CD14-positive monocyte (primary cell): Measurements from ENCODE around the gene ACAD8. TPM values are rescaled to one million over a fixed set of nuclear protein-coding genes. Genes with fewer than 3 reads are reported as not detected.

Experiments used
- DNase-seq, 3 donors: peaks; one replicate each; pipeline ENCODE4 v3.0.0-alpha.2; 2011 to 2022
- H2AFZ ChIP-seq: 2 replicates; pipeline ENCODE4 v1.6.0; 2012; ENCODE audit warnings: mild to moderate bottlenecking, low read depth, low read length, inconsistent platforms; ENCODE audit not compliant: insufficient read depth, poor library complexity, severe bottlenecking
- H3K27ac ChIP-seq, 2 donors: 1 replicate in 1 of 2; 2 replicates in 1 of 2; pipeline ENCODE4 v1.5.1; 2012 to 2013; ENCODE audit warnings: low read length in 2 of 2, control low read depth in 1 of 2, inconsistent platforms in 1 of 2, low read depth in 1 of 2, mild to moderate bottlenecking in 1 of 2
- H3K27me3 ChIP-seq, 2 donors: one replicate each; pipeline versions ENCODE4 v1.6.0 to v1.6.1; 2011 to 2013; ENCODE audit warnings: low read length in 2 of 2; ENCODE audit not compliant: control insufficient read depth in 2 of 2, insufficient read depth in 2 of 2
- H3K36me3 ChIP-seq, 2 donors: replicated peaks in 1 of 2; 1 replicate in 1 of 2; 2 replicates in 1 of 2; pipeline versions ENCODE4 v1.5.1 to v1.6.1; 2012 to 2013; ENCODE audit warnings: low read length in 2 of 2, control low read depth in 1 of 2, inconsistent platforms in 1 of 2, mild to moderate bottlenecking in 1 of 2; ENCODE audit not compliant: insufficient read depth in 2 of 2, control insufficient read depth in 1 of 2
- H3K4me1 ChIP-seq, 2 donors: 1 replicate in 1 of 2; 2 replicates in 1 of 2; pipeline versions ENCODE4 v1.5.1 to v1.6.1; 2012 to 2013; ENCODE audit warnings: low read length in 2 of 2, control low read depth in 1 of 2, inconsistent platforms in 1 of 2, mild to moderate bottlenecking in 1 of 2, moderate library complexity in 1 of 2; ENCODE audit not compliant: insufficient read depth in 2 of 2, control insufficient read depth in 1 of 2
- H3K4me2 ChIP-seq: replicated peaks from 2 replicates; pipeline ENCODE3; 2012; ENCODE audit warnings: low read length, moderate library complexity, mild to moderate bottlenecking; ENCODE audit not compliant: poor library complexity, severe bottlenecking; ENCODE audit errors: extremely low read depth
- H3K4me3 ChIP-seq, 3 experiments: fragments of 200-600 bp in 1 of 3; sonication (generic) in 1 of 3; replicated peaks in 1 of 3; 1 replicate in 2 of 3; 2 replicates in 1 of 3; pipeline ENCODE4 v1.5.1; 2011 to 2013; ENCODE audit warnings: low read length in 3 of 3, mild to moderate bottlenecking in 3 of 3, control low read depth in 2 of 3, low read depth in 2 of 3, inconsistent platforms in 1 of 3, moderate library complexity in 1 of 3
- H3K79me2 ChIP-seq: 2 replicates; pipeline ENCODE4 v1.6.0; 2012; ENCODE audit warnings: mild to moderate bottlenecking, control low read depth, inconsistent platforms, low read length, moderate library complexity; ENCODE audit not compliant: insufficient read depth
- H3K9ac ChIP-seq: 2 replicates; pipeline ENCODE4 v1.6.0; 2017; ENCODE audit warnings: low read length, mild to moderate bottlenecking; ENCODE audit not compliant: insufficient read depth, poor library complexity, severe bottlenecking
- H3K9me3 ChIP-seq, 2 donors: replicated peaks in 1 of 2; 1 replicate in 1 of 2; 2 replicates in 1 of 2; pipeline versions ENCODE4 v1.5.1 to v1.6.1; 2012 to 2013; ENCODE audit warnings: low read length in 2 of 2, control low read depth in 1 of 2; ENCODE audit not compliant: control insufficient read depth in 1 of 2, insufficient read depth in 1 of 2
- H4K20me1 ChIP-seq: 2 replicates; pipeline ENCODE4 v1.6.0; 2012; ENCODE audit warnings: mild to moderate bottlenecking, low read length, control low read depth, moderate library complexity; ENCODE audit not compliant: insufficient read depth
- H3K27ac Mint-ChIP-seq, 7 donors: one replicate each; pipeline ENCODE4 v1.8.0; 2020; ENCODE audit warnings: mild to moderate bottlenecking in 7 of 7, mixed read lengths in 7 of 7, moderate library complexity in 6 of 7, inconsistent platforms in 2 of 7
- H3K27me3 Mint-ChIP-seq, 3 donors: one replicate each; pipeline ENCODE4 v1.8.0; 2021 to 2022; ENCODE audit warnings: low read depth in 3 of 3, mild to moderate bottlenecking in 3 of 3, mixed read lengths in 3 of 3, moderate library complexity in 3 of 3, inconsistent platforms in 1 of 3
- H3K36me3 Mint-ChIP-seq, 2 donors: one replicate each; pipeline ENCODE4 v1.8.0; 2020; ENCODE audit warnings: mixed read lengths in 2 of 2, inconsistent platforms in 1 of 2, mild to moderate bottlenecking in 1 of 2
- H3K4me1 Mint-ChIP-seq: one replicate; pipeline ENCODE4 v1.8.0; 2020; ENCODE audit warnings: mild to moderate bottlenecking, mixed read lengths
- H3K4me3 Mint-ChIP-seq, 2 donors: one replicate each; pipeline ENCODE4 v1.8.0; 2020; ENCODE audit warnings: mild to moderate bottlenecking in 2 of 2, mixed read lengths in 2 of 2, moderate library complexity in 1 of 2
- H3K9me3 Mint-ChIP-seq, 7 donors: one replicate each; pipeline ENCODE4 v1.8.0; 2020 to 2022; ENCODE audit warnings: mixed read lengths in 7 of 7, mild to moderate bottlenecking in 6 of 7, moderate library complexity in 6 of 7, inconsistent platforms in 2 of 7
- WGBS: methylation state at CpG from one replicate; pipeline ENCODE4 v1.1.5; 2013; ENCODE audit warnings: missing lambda C conversion rate; ENCODE audit not compliant: insufficient coverage; 5-methylcytosine and 5-hydroxymethylcytosine counted together
- intact Hi-C, 2 donors: fragments of 100-400 bp; cut with micrococcal nuclease; formaldehyde crosslinking; loops; one replicate each; pipeline versions ENCODE4 v1.15.0 to v1.15.1; 2023
- polyA plus RNA-seq, 3 donors: library from polyadenylated mRNA; depleted of rRNA in 1 of 3; unstranded in 2 of 3; stranded (reverse) in 1 of 3; fragments of 300-500 nt in 2 of 3; fragments of >200 nt in 1 of 3; fragmentation: Illumina TruSeq in 2 of 3; gene quantifications; 1 replicate in 2 of 3; 2 replicates in 1 of 3; pipeline ENCODE4 v1.2.3, GENCODE V29; 2012 to 2021
- TF ChIP-seq, protein P1 (sequence below): fragments of 200-600 bp; IDR thresholded peaks from one replicate; pipeline ENCODE4 v1.8.0; 2022; ENCODE audit warnings: antibody characterized with exemption, mild to moderate bottlenecking

ACAD8 gene
- polyA plus RNA-seq, 3 donors = 16.7 to 37.2 (median 19.3) TPM

DNA sequence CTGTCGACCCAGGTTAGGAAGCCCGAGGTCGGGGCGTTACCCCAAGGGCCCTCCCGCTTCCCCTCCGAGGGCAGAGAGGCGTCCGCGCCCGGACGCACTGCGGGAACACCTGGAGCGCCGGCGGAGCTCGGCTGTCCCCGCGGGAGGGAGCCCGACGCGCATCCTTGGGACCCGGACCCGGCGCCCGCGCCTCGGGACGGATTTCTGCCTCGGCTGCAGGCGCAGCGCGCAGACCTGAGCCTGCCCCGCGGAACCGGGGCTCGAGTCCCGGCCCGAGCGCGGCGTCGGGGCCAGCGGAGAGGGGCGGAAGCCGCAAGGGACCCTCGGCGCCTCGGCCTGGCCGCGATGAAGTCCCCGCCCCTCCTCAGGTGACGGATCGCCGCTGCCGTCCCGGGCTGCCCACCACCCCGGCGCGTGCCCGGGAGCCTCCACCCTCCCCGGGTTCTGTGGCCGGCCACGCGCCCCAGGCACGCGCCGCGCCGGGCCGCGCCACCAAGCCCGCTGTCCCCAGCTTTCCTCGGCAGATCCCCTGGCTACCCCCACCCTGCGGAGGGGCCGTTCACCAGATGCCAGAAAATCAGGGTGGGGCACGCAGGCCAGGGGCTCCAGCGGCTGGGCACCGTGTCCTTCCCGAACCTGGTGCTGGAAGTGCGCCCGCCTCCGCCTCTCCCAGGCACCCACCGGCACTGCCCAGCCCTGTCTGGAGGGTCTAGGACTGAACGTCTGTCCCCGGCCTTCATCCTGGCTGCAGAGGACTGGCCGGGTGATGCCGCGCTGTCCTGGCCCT, 23.2 kb downstream of the ACAD8 start:
- no peak for DNase-seq
- Histone ChIP-seq H3K79me2 (no peaks in the 10 kb centered on the region), H3K27me3 (peaks cover 72 to 93% of the 10 kb centered on the region in 2 donors), H3K36me3 (no peaks in the 10 kb centered on the region), H3K4me1 (peaks cover 10 to 15% of the 10 kb centered on the region in 2 donors), H3K9ac (no peak overlapping the region), H2AFZ (peak overlapping the region; percentile 65), H3K27ac (no peak overlapping the region), H3K9me3 (peaks cover 3 to 30% of the 10 kb centered on the region in 2 donors), H3K4me2 (peak overlapping the region; percentile 57), H4K20me1 (no peaks in the 10 kb centered on the region), H3K4me3 (peak overlapping the region in 1 of 3 experiments; percentile 63)
- H3K4me1 Mint-ChIP-seq = peaks cover 17% of the 10 kb centered on the region
- TF ChIP-seq, protein P1, sequence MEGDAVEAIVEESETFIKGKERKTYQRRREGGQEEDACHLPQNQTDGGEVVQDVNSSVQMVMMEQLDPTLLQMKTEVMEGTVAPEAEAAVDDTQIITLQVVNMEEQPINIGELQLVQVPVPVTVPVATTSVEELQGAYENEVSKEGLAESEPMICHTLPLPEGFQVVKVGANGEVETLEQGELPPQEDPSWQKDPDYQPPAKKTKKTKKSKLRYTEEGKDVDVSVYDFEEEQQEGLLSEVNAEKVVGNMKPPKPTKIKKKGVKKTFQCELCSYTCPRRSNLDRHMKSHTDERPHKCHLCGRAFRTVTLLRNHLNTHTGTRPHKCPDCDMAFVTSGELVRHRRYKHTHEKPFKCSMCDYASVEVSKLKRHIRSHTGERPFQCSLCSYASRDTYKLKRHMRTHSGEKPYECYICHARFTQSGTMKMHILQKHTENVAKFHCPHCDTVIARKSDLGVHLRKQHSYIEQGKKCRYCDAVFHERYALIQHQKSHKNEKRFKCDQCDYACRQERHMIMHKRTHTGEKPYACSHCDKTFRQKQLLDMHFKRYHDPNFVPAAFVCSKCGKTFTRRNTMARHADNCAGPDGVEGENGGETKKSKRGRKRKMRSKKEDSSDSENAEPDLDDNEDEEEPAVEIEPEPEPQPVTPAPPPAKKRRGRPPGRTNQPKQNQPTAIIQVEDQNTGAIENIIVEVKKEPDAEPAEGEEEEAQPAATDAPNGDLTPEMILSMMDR = no peak
- H3K27ac Mint-ChIP-seq = no peak overlapping the region
- H3K9me3 Mint-ChIP-seq = peaks cover 0 to 21% (median 16%) of the 10 kb centered on the region in 7 donors
- intact Hi-C loops = no loop called here
- peaks cover 3 to 4% of the 10 kb centered on the region in 2 donors for H3K36me3 Mint-ChIP-seq
- H3K4me3 Mint-ChIP-seq = peak overlapping the region; percentile 73 to 87
- 2% methylated on average over 88 of the region's 88 CpGs for WGBS
- peaks cover 77 to 97% (median 89%) of the 10 kb centered on the region in 3 donors for H3K27me3 Mint-ChIP-seq

DNA sequence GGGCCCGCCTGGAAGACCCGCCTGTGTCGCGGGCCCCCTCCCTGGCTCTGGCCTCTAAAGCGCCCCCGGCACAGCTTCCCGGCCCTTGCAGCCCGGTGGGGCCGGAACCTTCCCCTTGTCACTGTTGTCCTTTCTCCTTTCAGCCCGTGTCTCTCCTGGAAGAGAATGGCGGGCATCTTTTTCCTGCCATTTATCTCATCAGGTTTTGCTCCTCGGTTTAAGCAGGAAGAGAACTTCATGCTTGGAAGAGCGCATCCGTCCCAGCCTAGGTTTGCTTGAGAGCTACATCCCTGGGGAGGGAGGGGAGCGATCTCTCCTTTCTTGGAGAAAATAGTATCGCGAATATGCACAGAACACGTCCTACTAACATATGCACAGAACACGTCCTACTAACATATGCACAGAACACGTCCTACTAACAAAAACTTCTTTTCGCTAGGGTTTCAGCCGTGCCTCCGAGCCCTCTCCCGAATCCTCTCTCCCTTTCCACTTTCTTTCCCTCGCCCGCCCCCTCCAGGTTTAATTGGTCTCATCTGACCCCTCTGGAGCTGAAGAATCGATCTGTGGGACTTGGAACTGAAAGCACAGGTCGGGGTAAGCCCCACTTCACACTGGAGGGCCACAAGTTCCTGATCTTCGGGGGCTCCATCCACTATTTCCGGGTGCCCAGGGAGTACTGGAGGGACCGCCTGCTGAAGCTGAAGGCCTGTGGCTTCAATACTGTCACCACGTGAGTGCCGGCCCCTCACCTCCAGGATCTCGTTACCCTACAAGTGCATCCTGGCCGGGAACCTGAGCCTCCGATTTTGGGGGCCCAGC, 24.0 kb downstream of the ACAD8 start:
- Histone ChIP-seq H2AFZ (no peak overlapping the region), H3K4me2 (peak overlapping the region; percentile 57), H3K4me3 (no peak overlapping the region), H3K27ac (no peak overlapping the region), H4K20me1 (no peaks in the 10 kb centered on the region), H3K79me2 (no peaks in the 10 kb centered on the region), H3K9ac (no peak overlapping the region), H3K36me3 (no peaks in the 10 kb centered on the region), H3K27me3 (peaks cover 65 to 85% of the 10 kb centered on the region in 2 donors), H3K9me3 (peaks cover 3 to 30% of the 10 kb centered on the region in 2 donors), H3K4me1 (peaks cover 10 to 15% of the 10 kb centered on the region in 2 donors)
- peaks cover 0 to 21% (median 16%) of the 10 kb centered on the region in 7 donors for H3K9me3 Mint-ChIP-seq
- H3K36me3 Mint-ChIP-seq = peaks cover 3 to 4% of the 10 kb centered on the region in 2 donors
- no peak for DNase-seq
- intact Hi-C loops = no loop called here
- 25% methylated on average over 29 of the region's 36 CpGs for WGBS
- peaks cover 72 to 90% (median 81%) of the 10 kb centered on the region in 3 donors for H3K27me3 Mint-ChIP-seq
- H3K27ac Mint-ChIP-seq = peak overlapping the region in 1 of 7 donors; percentile 26
- peak overlapping the region; percentile 47 to 86 for H3K4me3 Mint-ChIP-seq
- H3K4me1 Mint-ChIP-seq = peaks cover 17% of the 10 kb centered on the region
- TF ChIP-seq, protein P1 = no peak
